Measurements from ENCODE around the gene SEMA3A.

DNA sequence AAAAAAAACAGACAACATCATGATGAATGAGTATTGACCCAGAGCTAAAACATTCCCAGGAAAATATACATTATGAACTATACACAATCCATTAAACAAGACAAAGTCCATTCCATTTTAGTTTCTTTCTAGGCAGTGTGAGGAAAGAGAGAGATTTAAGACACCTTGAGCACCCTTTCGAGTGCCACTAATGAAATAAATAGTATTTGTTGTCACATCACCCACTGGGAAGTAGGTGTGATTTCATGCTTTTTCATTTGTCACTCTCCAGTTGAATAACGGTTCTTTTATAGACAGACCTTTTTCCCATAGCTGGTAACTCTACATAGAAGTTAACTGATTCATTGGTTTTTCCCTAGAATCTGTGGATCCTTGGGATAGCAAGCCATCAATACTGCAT lies 29.9 kb upstream of the SEMA3A start:
- TF ChIP-seq, protein P1, sequence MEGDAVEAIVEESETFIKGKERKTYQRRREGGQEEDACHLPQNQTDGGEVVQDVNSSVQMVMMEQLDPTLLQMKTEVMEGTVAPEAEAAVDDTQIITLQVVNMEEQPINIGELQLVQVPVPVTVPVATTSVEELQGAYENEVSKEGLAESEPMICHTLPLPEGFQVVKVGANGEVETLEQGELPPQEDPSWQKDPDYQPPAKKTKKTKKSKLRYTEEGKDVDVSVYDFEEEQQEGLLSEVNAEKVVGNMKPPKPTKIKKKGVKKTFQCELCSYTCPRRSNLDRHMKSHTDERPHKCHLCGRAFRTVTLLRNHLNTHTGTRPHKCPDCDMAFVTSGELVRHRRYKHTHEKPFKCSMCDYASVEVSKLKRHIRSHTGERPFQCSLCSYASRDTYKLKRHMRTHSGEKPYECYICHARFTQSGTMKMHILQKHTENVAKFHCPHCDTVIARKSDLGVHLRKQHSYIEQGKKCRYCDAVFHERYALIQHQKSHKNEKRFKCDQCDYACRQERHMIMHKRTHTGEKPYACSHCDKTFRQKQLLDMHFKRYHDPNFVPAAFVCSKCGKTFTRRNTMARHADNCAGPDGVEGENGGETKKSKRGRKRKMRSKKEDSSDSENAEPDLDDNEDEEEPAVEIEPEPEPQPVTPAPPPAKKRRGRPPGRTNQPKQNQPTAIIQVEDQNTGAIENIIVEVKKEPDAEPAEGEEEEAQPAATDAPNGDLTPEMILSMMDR (IDR thresholded peaks at IDR 0.05 in 2 of 3, conservative IDR thresholded peaks at IDR 0.05 in 1 of 3; ENCODE audit: borderline replicate concordance in 1 of 3, insufficient read depth in 1 of 3, low read depth in 2 of 3, low read length in 2 of 3): no peak
- TF ChIP-seq POLR2AphosphoS5 (IDR thresholded peaks at IDR 0.05; ENCODE audit: low read depth, low read length) (no peak), EGR1 (IDR thresholded peaks at IDR 0.05; ENCODE audit: low read depth) (no peak), EZH2 (IDR thresholded peaks at IDR 0.05) (no peak), POLR2A (IDR thresholded peaks at IDR 0.05; ENCODE audit: borderline replicate concordance, extremely low read depth, insufficient read depth, insufficient read length) (no peak)
